Hematopoietic multipotent progenitor cell treated with erythropoietin and hydrocortisone succinate and interleukin-3 and kit ligand, for 15 days (in vitro differentiated cells): ENCODE data around the gene TBCD.

Experiments used
- DNase-seq: peaks from one replicate; pipeline ENCODE4 v3.0.0-alpha.2; 2015; ENCODE audit warnings: low spot score

The TBCD gene

DNA sequence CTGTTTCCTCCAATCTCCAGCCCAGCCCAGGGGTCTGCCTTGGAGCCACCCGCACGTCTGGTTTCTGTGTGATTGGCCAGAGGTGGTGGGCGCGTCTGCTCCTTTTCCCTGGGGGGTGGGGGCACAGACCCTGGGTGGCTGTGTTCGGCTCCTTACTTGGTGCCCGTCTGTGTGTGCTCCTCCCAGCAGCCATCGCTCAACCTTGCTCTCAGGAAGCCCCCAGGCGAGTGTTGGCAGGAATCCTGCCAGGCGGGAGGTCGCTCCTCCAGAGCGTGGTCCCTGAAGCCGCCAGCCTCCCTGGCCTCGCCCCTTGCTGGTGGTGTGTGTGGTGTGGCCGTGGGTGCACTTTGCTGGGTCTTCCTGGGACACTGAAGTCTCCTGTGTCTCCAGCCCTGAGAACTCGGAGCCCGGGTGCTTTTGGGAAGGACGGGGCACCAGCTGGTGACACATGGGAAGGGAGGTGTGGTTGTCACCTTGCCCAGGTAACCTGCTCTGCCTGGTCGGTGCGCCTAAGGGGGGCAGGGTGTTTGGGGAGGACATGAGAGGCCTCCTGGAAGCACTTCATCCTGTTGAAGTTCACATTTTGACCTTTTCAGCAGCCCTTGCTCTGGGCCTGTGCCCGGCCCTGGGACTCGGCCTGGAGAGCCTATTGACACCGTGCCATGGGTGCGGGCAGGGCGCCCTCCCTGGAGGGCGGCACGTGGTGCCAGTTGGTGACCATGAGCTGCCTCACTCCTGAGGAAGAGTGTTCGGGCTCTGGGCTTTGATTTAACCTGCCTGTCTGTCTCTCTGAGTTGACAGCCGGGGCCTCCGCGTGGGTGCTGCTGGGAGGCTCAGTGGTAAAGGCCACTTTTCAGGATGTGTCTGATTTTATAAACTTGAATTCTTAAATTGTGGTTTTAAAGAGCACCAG, 137.0 kb downstream of the TBCD start:
- DNase-seq, result no peak

DNA sequence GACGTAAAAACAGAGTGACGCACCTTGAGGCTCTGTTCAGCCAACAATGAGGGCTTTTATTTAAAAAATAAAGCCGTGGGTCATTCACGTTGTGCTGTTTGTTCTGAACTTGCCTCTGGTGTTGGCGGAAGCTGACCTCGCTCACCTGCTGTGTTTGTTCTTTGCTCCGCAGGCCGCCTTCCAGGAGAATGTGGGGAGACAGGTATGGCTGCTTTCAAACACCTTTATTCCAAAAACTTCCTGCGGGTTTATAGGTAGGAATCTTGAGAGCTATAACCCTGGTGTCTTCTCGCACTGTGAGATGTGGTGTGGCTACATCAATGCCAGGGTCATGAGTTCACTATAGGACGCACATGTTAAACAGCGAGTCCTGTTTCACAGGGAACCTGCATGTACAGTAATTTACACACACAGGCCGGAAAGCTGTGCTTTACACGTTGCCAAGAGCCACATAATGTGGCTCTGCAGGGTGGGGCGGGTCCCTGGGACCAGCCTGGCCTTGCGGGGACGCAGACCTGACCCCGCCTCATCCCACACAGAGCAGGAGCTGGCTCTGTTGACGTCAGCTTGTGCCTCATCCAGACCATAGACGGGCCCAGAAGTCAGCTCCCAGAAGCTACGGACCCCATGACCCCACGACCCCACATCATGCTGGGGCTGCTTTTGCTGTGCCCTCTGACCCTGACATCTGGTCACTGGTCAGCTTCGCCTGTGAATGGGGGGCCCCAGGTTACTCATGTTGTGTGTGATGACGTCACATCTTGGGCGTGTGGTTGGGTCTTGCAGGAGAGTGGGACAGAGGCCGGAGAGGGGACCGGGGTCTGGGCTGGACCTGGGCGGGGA, 137.9 kb downstream of the TBCD start:
- DNase-seq, result no peak

DNA sequence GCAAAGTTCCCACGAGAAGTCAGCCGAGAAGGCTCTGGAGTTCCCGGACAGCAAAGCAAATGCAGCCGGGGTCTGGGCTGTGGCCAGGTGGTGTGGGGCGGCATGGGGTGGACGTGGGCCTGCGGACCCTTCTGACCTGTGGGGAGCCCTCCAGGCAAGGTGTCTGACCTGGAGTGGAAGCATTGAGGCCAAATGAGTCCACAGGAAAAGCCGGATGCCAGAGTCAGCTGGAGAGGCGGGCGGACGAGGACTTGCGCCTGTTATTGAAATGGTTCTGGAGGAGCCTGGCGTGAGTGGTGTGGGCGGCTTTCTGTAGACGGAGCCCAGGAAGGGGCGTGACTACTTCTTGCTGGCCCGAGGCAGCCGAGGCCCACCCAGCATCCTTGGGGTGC, 138.5 kb downstream of the TBCD start:
- DNase-seq, result no peak

DNA sequence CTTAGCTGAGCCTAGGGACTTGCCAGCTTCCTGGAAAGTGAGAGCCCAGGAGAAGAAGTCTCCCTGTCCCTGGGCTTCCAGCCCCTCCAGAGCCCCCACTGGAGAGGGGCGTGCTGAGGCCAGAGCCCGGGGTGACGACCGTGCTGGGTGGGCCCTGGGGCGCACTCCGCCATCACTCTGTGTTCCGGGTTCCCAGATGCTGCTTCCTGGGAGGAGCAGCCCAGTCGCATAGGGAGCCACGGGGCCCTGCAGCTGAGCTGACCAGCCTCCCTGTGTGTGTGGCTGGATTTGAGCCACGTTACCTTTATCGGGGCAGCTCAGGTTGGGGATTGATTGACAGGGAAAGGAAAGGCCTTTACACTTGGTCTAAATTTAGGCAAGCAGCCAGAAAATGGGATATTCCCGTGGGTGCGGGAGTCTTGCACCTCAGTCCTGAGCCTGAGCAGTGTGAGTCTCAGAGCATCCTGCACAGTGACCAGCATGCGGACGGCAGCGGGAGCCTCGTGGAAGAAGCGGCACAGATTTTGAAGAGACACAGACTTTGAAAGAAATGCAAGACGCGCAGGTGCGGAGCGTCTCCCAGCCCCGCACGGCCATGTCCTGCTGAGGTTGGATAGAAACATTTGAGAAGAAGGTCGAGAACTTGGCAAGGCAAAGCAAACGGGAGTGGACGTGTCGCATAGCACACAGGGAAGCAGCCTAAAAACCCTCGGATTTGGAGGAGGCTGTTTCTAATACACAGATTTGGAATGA, 139.2 kb downstream of the TBCD start:
- no peak for DNase-seq

DNA sequence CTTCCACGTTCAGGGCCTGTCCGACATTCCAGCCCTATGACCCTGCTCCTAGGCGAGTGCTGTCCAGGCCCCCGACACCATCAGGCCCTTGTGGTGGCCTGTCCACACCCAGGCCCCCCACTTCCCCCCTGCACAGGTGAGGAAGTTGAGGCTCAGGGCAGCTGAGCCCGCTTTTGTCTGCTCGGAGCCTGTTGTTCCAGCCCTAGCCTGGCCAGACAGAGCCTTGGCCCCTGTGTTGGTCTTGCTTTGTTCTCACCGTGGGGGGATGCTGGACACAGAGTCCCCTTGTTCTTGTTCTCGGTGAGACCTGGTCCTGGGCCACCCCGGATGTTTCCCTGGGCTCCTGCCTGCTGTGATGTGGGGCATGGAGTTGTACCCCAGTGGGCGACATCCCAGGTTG, 140.0 kb downstream of the TBCD start:
- DNase-seq, result no peak

DNA sequence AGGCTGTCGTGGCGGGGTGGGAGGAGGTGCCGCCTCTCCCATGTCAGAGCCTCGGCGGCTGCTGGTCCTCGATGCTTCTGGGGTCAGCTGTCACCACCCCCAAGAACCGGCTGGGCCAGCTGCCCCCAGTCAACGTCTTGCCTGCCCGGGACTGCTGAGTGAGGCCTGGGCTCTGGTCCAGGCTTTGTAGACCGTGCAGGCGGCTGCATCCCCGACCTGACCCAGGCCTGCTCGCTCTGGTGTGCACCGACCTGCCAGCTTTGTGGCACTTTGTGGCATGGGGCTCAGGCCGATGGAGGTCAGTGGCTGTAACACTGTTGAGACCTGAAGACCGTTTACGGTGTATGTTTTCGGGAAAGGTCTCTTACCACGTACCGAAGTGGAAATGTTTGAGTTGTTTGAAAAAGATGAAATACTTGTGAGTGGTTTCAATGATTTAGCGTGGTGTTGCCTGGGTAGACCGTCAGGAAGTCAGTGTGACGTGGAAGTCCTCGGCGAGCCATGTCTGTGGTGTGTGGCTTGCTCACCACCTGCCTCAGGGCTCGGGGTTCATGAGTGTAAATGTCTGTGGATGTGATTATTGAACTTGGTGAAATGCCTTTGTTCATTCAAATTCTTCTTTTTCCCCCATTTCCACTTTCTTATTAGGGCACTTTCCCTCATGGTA, 141.2 kb downstream of the TBCD start:
- DNase-seq, result no peak

DNA sequence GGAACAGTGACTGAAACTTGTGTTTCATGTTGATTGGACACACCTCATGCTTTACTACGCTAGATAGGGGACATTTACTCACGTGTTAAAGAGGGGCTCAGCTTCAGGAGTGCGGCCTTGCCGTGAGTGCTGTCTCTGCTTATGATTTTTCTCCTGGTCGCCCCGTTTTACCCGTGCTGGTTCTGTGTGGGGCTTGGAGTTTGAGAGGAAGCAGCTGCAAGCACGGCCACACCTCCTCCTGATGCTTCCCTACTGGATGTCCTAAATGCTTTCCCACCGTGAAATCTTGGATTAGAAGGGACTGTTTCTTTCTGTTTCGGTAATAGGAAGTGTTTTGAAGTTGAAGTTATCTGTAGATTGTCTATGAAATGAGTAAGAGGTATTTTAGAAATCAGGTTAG, 141.9 kb downstream of the TBCD start:
- DNase-seq, result no peak

DNA sequence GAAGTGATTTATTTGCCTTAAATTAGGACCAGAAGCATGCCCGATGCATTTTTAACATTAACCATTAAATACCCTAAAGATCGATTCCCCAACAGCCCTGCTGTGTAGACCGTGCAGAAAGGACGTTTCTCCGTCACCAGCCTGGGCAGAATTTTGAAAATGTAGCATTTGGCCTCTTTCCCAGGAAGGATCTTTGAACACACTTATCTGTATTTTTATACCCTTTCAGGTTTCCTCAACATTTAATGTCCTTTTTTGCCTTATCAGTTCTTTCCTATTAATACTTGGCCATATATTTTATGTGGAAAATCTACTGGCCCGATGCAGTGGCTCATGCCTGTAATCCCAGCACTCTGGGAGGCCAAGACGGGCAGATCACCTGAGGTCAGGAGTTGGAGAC, 142.5 kb downstream of the TBCD start:
- DNase-seq, result no peak

DNA sequence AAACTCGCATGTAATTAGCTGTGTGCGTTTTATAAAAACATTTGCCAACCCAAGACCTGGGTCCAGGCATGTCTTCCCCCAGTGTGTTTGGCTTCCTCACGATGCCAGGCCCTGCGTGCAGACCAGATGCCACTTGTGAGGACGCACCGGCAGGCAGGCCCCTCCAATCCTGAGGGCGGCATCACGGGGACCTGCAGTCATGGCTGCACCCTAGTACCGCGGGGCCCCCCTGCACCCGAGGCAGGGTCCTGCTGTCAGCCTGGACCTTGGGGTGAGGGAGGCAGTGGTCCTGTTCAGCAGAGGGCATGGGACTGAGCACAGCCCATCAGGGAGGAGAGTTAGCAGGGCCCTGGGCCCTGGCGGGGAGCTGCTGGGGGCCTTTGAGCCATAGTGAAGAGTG, 143.2 kb downstream of the TBCD start:
- DNase-seq, result no peak

DNA sequence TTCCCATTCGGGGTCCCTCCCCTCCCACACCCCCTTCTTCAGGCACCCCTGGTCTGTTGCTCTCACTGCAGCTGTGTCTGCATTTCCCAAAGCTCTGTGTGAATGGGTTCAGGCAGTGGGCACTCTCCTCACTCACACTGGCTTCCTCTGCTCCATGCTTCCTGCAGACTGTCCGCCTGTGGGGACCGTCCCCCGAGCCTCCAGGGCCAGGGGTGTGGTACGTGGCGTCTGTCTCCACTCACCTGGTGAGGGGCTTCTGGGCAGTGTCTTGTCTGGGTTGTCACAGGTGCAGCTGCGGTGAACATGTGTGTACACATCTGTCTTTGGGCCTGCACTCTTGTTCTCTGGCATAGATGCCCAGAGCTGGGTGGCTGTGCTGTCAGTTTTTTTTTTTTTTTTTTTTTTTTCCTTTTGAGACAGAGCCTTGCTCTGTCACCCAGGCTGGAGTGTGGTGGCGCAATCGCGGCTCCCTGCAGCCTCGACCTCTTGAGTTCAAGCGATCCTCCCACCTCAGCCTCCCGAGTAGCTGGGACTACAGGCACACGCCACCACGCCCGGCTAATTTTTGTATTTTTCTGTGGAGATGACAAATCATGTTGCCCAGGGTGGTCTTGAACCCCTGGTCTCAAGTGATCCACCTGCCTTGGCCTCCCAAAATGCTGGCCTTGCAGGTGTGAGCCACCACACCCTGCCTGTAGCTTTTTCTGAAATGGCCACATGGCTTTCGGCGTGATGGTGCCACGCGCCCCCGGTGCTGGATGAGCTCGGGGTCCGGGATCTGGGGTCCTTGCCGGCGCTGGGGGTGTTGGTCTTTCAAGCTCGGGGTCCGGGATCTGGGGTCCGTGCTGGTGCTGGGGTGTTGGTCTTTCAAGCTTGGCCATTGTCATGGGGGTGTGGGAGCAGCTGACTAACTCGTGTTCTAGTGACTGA, 144.5 kb downstream of the TBCD start:
- DNase-seq, result no peak

DNA sequence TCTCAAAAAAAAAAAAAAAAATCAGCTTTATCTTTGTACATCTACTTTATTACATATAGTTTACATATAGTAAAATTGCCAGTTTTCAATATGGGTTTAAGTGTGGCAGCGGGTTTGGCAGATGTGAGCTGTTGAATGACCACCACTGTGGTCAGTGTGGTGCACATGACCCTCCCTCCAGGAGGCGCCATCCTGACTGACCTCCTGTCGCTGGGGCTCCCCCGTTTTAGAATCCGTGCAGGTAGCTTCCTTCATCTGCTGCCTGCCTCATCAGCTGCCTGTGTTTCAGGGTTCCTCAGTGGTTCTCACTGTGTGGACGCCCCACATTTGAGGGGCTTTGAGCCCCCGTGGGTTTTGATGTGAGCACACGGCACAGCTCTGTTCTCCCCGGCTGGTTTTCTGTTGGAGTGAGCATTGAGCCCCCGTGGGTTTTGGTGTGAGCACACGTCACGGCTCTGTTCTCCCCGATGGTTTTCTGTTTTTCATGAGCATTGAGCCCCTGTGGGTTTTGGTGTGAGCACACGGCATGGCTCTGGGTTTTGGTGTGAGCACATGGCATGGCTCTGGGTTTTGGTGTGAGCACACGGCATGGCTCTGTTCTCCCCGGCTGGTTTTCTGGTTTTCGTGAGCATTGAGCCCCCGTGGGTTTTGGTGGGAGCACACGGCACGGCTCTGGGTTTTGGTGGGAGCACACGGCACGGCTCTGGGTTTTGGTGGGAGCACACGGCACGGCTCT, 145.8 kb downstream of the TBCD start:
- no peak for DNase-seq

DNA sequence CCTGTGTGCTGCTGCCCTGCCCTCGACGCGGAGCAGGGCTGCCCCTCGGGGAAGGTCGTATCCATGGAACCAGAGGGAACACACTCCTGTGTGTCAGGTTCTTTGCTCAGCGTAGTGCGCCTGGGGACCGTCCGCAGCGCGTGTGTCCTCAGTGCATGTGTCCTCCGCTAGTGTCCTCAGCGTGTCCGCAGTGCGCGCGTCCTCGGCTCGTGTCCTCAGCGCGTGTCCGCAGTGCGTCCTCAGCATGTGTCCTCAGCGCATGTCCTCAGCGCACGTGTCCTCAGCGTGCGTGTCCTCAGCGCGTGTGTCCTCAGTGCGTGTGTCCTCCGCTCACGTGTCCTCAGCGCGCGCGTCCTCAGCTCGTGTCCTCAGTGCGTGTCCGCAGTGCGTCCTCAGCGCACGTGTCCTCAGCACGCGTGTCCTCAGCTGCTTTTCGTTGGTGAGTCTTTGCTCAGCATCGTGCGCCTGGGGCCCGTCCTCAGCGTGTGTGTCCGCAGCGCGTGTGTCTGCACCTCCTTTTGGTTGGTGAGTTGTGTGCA, 147.2 kb downstream of the TBCD start:
- DNase-seq, result no peak

DNA sequence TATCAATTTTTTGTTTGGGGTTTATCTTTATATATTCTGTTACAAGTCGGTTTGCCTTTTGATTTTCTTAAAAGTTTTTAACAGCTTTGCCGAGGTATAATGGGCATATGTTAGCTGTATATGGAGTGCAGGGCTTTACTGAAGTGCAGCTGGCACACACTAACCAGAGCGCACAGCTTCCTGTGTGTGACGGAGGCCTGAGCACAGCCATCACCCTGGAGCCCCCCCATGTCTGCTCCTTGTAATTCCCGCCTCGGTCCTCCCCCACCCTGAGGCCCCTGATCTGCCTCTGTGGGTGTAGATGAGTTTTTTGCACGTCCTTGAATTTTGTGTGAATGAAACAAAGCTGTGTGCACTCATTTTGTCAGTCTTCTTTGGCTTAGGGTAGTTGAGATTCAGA, 148.1 kb downstream of the TBCD start:
- DNase-seq, result no peak

DNA sequence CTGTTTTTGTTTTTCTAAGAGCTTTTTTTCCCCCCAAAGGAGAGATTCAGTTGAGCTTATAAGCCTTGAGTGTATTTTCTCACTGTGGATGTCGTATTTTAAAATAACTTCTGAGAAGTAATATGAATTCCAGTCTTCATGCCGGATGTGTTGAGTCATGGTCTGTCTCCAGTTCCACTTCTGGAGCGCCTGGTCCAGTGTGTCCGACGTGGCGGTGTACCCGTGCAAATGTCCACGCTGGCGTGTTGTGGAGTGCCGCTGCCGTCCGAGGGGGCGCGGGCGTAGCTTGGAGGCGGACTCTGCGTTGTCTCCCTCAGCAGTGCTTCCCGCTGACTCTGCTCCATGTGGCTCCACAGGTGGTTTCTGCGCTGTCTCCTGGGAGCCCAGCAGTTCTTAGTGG, 148.9 kb downstream of the TBCD start:
- DNase-seq, result no peak

DNA sequence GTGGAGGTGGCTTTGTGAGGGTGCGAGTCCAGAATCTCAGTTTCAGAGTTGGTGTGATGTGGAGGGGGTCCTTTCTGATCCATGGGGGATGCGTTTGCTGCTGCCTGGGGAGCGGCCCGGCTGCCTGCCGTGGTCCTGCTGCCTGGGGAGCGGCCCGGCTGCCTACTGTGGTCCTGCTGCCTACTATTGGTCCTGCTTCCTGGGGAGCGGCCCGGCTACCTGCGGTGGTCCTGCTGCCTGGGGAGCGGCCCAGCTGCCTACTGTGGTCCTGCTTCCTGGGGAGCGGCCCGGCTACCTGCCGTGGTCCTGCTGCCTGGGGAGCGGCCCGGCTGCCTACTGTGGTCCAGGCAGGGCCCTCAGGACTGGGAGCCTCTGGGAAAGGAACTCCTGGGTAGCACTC, 149.5 kb downstream of the TBCD start:
- DNase-seq, result no peak

DNA sequence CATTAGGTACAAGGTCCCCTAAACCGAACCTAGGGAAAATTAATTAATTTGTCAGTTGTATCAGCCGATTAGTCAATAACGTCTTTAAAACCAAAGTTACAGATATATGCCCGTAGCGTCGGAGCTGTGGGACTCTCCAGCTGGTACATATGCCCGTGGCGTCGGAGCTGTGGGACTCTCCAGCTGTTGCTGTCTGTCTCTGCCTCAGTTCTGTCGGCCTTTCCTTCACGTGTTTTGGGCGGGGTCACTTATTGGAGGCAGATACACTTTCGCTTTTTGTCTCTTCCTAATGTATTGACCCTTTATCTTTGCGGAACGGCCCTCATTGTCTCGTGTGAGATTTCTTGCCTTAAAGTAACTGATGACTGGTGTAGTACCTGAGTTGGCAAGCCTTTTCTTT, 150.0 kb downstream of the TBCD start:
- DNase-seq, result no peak

DNA sequence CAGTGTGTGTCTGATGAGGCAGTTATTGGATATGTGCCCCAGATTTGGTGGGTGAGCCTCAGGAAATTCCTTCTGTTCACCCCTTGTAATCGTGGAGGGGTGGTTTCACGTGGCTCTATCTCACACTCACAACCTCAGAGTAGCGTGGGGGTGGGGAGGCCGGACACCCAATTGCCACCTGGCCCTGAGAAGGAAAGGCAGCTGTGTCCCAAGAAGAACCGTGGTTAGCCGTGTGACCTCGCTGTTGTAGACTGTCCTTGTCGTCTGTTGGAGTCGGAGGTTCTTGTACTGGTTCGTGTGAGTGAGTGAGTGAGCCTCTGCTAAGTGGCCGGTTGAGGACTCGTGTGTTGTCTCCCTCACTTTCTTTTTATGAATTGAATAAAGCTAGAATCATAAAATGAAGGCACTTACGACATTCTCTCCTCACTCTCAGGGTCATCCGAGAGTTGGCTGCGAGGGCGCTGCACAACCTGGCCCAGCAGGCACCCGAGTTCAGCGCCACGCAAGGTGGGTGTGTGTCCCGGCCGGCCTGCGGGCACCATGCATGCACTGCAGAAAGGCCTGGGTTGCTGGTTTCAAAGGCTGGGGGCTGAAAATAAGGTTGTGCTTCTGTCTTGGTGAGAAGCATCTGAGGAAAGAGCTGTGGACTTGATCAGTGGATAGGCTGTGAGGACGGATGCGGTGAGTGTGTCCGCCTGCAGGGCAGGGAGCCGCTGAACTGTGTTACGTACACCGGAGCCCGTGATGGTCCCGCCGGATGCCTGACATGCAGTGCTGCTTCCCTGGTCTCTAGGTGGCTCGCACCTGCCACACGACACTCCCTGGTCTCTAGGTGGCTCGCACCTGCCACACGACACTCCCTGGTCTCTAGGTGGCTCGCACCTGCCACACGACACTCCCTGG, 151.4 kb downstream of the TBCD start:
- no peak for DNase-seq

DNA sequence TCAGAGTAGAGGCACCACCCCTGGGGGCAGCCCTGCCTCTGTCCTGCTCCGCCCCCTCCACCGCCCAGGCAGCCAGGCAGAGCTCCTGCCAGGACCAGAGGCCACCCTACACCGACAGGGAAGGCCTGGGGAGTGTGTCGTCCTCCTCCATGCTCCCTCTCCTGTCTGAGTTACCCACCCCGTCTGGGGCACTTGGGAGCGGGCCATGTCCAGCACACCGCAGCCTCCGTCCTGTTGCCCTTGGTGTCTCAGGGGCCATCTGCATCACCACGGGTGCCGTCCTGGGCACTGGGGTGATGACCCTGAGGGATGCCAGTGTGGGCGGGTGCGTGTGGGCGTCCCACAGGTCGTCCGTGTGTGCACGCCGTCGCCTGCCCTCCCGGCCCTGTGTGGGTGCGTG, 153.3 kb downstream of the TBCD start:
- no peak for DNase-seq
